T-cell (primary cell): ENCODE measurements around the gene ATP1A3. TPM values are rescaled to one million over a fixed set of nuclear protein-coding genes. Genes with fewer than 3 reads are reported as not detected.
A peak's percentile ranks its signal among the peaks of the same experiment; 100 is the strongest.

Source experiments
- ATAC-seq, 4 experiments: fragments of 200-7000 bp in 3 of 4; fragments of 150-1000 bp in 1 of 4; cut with Tn5 transposase; replicated peaks in 1 of 4; 1 replicate in 3 of 4; 2 replicates in 1 of 4; pipeline ENCODE4 v1.10.0; 2021; ENCODE audit warnings: moderate library complexity in 3 of 4, mild to moderate bottlenecking in 2 of 4, moderate number of reproducible peaks in 1 of 4
- CTCF ChIA-PET, 2 donors: fragments of 300-600 bp; sonication (Branson Sonifier 250); formaldehyde crosslinking; loops; one replicate each; lab custom pipeline; 2022; ENCODE audit warnings: antibody characterized with exemption in 2 of 2; lab: Charles Lee
- POLR2A ChIA-PET, 2 donors: fragments of 300-600 bp; sonication (Branson Sonifier 250); formaldehyde crosslinking; loops; one replicate each; lab custom pipeline; 2022; ENCODE audit warnings: antibody characterized with exemption in 2 of 2; lab: Charles Lee
- DNase-seq, 35 experiments: peaks; one replicate each; pipeline versions ENCODE4 v3.0.0 to v3.0.0-alpha.2; 2013 to 2023
- H3K27ac ChIP-seq: one replicate; pipeline ENCODE4 v1.5.1; 2013; ENCODE audit warnings: low read length
- H3K27me3 ChIP-seq, 2 experiments: replicated peaks in 1 of 2; 1 replicate in 1 of 2; 2 replicates in 1 of 2; pipeline versions ENCODE4 v1.6.1 to v1.7.0; 2013; ENCODE audit warnings: low read length in 1 of 2, mixed read lengths in 1 of 2; ENCODE audit not compliant: control insufficient read depth in 2 of 2, insufficient read depth in 2 of 2; ENCODE audit errors: extremely low read depth in 1 of 2
- H3K36me3 ChIP-seq, 2 donors: 1 replicate in 1 of 2; 2 replicates in 1 of 2; pipeline versions ENCODE4 v1.6.1 to v1.7.0; 2013; ENCODE audit warnings: low read length in 1 of 2; ENCODE audit not compliant: control insufficient read depth in 2 of 2, insufficient read depth in 1 of 2; ENCODE audit errors: extremely low read depth in 1 of 2
- H3K4me1 ChIP-seq, 2 experiments: 1 replicate in 1 of 2; 2 replicates in 1 of 2; pipeline versions ENCODE4 v1.6.1 to v1.7.0; 2013; ENCODE audit warnings: low read length in 2 of 2, mixed read lengths in 1 of 2; ENCODE audit not compliant: insufficient read depth in 2 of 2, control insufficient read depth in 1 of 2; ENCODE audit errors: extremely low read depth in 1 of 2
- H3K4me3 ChIP-seq, 2 donors: 1 replicate in 1 of 2; 2 replicates in 1 of 2; pipeline versions ENCODE4 v1.5.1 to v1.7.0; 2013; ENCODE audit warnings: mild to moderate bottlenecking in 2 of 2, low read length in 1 of 2, moderate library complexity in 1 of 2; ENCODE audit not compliant: control insufficient read depth in 1 of 2; ENCODE audit errors: extremely low read depth in 1 of 2
- H3K9me3 ChIP-seq: 2 replicates; pipeline ENCODE4 v1.7.0; 2013
- H3K27ac Mint-ChIP-seq, 2 donors: one replicate each; pipeline ENCODE4 v1.8.0; 2020 to 2021; ENCODE audit warnings: mild to moderate bottlenecking in 2 of 2, mixed read lengths in 2 of 2
- H3K27me3 Mint-ChIP-seq, 2 donors: one replicate each; pipeline ENCODE4 v1.8.0; 2021 to 2022; ENCODE audit warnings: mixed read lengths in 2 of 2
- H3K36me3 Mint-ChIP-seq: one replicate; pipeline ENCODE4 v1.8.0; 2021; ENCODE audit warnings: mixed read lengths
- H3K4me1 Mint-ChIP-seq, 3 donors: one replicate each; pipeline ENCODE4 v1.8.0; 2020 to 2022; ENCODE audit warnings: mixed read lengths in 3 of 3, mild to moderate bottlenecking in 1 of 3
- H3K4me3 Mint-ChIP-seq, 3 donors: one replicate each; pipeline ENCODE4 v1.8.0; 2020 to 2022; ENCODE audit warnings: mild to moderate bottlenecking in 3 of 3, mixed read lengths in 3 of 3, moderate library complexity in 3 of 3
- H3K9me3 Mint-ChIP-seq, 3 donors: one replicate each; pipeline ENCODE4 v1.8.0; 2020 to 2022; ENCODE audit warnings: mixed read lengths in 3 of 3
- WGBS: methylation state at CpG from one replicate; pipeline ENCODE4 v1.1.5; 2013; ENCODE audit warnings: missing lambda C conversion rate; ENCODE audit not compliant: insufficient coverage; 5-methylcytosine and 5-hydroxymethylcytosine counted together
- total RNA-seq, 35 experiments: library from RNA in 6 of 35; stranded (reverse) in 6 of 35; fragments of 120-200 nt in 1 of 35; gene quantifications; one replicate each; pipeline versions ENCODE4 v1.2.1 to v1.2.4 and lab custom pipeline; 2013 to 2026

ATP1A3 gene
- total RNA-seq, 5 donors from 2014 or later (not counting 1 experiment from before 2014, with no cell fraction given): 4.3 to 14.4 (median 6.3) TPM

GRCh38 chr19:41945135-41945766 lies 48.8 kb downstream of the ATP1A3 start:
- POLR2A ChIA-PET: interaction anchor here (0.5 to 1.5 kb wide), 6 partner anchors 11 to 478 kb away, joined by 4 to 9 read pairs (median 6); no protein-coding TSS in a partner anchor
- H3K9me3 Mint-ChIP-seq: no peaks in the 10 kb centered on the region
- DNase-seq (peak; percentile 59 to 94 (median 90)), ATAC-seq (peak; percentile 88 to 95 (median 90))
- no peaks in the 10 kb centered on the region for H3K36me3 ChIP-seq
- H3K4me1 ChIP-seq: peaks cover 8 to 51% of the 10 kb centered on the region in 2 experiments
- H3K27ac ChIP-seq: peak overlapping the region; percentile 76
- peaks cover 0 to 5% of the 10 kb centered on the region in 2 donors for H3K27me3 Mint-ChIP-seq
- CTCF ChIA-PET: interaction anchor here (0.6 to 2.0 kb wide), 11 partner anchors 44 to 1974 kb away, joined by 3 to 15 read pairs (median 5); partner anchors contain the start of genes PSMC4 (in 1 of the 2) and RPS19 (in 1 of the 2)
- H3K27ac Mint-ChIP-seq: peak overlapping the region; percentile 97
- H3K9me3 ChIP-seq: no peaks in the 10 kb centered on the region
- H3K4me3 ChIP-seq: no peak overlapping the region
- WGBS: 0% methylated on average over 4 of the region's 8 CpGs
- peaks cover 41 to 63% (median 57%) of the 10 kb centered on the region in 3 donors for H3K4me1 Mint-ChIP-seq
- H3K4me3 Mint-ChIP-seq: peak overlapping the region; percentile 44 to 65 (median 60)
- peaks cover 0 to 10% of the 10 kb centered on the region in 2 experiments for H3K27me3 ChIP-seq
- H3K36me3 Mint-ChIP-seq: no peaks in the 10 kb centered on the region

GRCh38 chr19:41944336-41944735 lies 49.7 kb downstream of the ATP1A3 start:
- Mint-ChIP-seq H3K27ac (peak overlapping the region; percentile 82 to 97), H3K4me3 (no peak overlapping the region), H3K9me3 (no peaks in the 10 kb centered on the region), H3K27me3 (peaks cover 0 to 5% of the 10 kb centered on the region in 2 donors), H3K4me1 (peaks cover 42 to 61% (median 57%) of the 10 kb centered on the region in 3 donors), H3K36me3 (no peaks in the 10 kb centered on the region)
- Histone ChIP-seq H3K4me3 (no peak overlapping the region), H3K9me3 (no peaks in the 10 kb centered on the region), H3K27ac (peak overlapping the region; percentile 76), H3K27me3 (peaks cover 0 to 14% of the 10 kb centered on the region in 2 experiments), H3K36me3 (no peaks in the 10 kb centered on the region), H3K4me1 (peaks cover 9 to 57% of the 10 kb centered on the region in 2 experiments)
- CTCF ChIA-PET: interaction anchor here (0.6 to 2.0 kb wide), 2 partner anchors 71 to 85 kb away, joined by 3 to 11 read pairs; no protein-coding TSS in a partner anchor
- WGBS: 63% methylated on average over 2 of the region's 2 CpGs
- no peak for ATAC-seq
- peak in 1 of 35 experiments; percentile 51 for DNase-seq
- POLR2A ChIA-PET: no interaction called here

GRCh38 chr19:41941410-41942202 lies 52.4 kb downstream of the ATP1A3 start:
- Mint-ChIP-seq H3K4me1 (peaks cover 47 to 55% (median 48%) of the 10 kb centered on the region in 3 donors), H3K9me3 (no peaks in the 10 kb centered on the region), H3K27ac (peak overlapping the region; percentile 72 to 76), H3K36me3 (no peaks in the 10 kb centered on the region), H3K27me3 (peaks cover 0 to 5% of the 10 kb centered on the region in 2 donors), H3K4me3 (peak overlapping the region; percentile 59 to 87 (median 74))
- H3K36me3 ChIP-seq: no peaks in the 10 kb centered on the region
- no peak for ATAC-seq
- ChIA-PET CTCF (no interaction called here), POLR2A (no interaction called here)
- DNase-seq: no peak
- no peak overlapping the region for H3K4me3 ChIP-seq
- WGBS: 90% methylated on average over 3 of the region's 9 CpGs
- H3K27me3 ChIP-seq: peaks cover 0 to 14% of the 10 kb centered on the region in 2 experiments
- H3K27ac ChIP-seq: no peak overlapping the region
- H3K4me1 ChIP-seq: peaks cover 9 to 55% of the 10 kb centered on the region in 2 experiments
- no peaks in the 10 kb centered on the region for H3K9me3 ChIP-seq

- peaks cover 0 to 5% of the 10 kb centered on the region in 2 donors for H3K27me3 Mint-ChIP-seq
- peaks cover 47 to 56% (median 49%) of the 10 kb centered on the region in 3 donors for H3K4me1 Mint-ChIP-seq
- peaks cover 0 to 18% of the 10 kb centered on the region in 2 experiments for H3K27me3 ChIP-seq
- no peaks in the 10 kb centered on the region for H3K36me3 ChIP-seq
- H3K4me1 ChIP-seq: peaks cover 9 to 55% of the 10 kb centered on the region in 2 experiments
- ChIA-PET CTCF (no interaction called here), POLR2A (no interaction called here)
- WGBS: 6% methylated on average over 37 of the region's 53 CpGs
- H3K9me3 Mint-ChIP-seq: no peaks in the 10 kb centered on the region
- peak overlapping the region; percentile 55 to 74 for H3K4me3 ChIP-seq
- DNase-seq (peak in 1 of 35 experiments; percentile 40), ATAC-seq (no peak)
- no peak overlapping the region for H3K27ac ChIP-seq
- no peaks in the 10 kb centered on the region for H3K36me3 Mint-ChIP-seq
- H3K4me3 Mint-ChIP-seq: peak overlapping the region; percentile 77 to 87 (median 83)
- H3K27ac Mint-ChIP-seq: peak overlapping the region; percentile 72 to 76
- no peaks in the 10 kb centered on the region for H3K9me3 ChIP-seq
These were observed 53.2 kb downstream of the ATP1A3 start for GRCh38 chr19:41940731-41941409.

GRCh38 chr19:41939861-41940730 lies 53.9 kb downstream of the ATP1A3 start:
- peaks cover 0 to 24% of the 10 kb centered on the region in 2 experiments for H3K27me3 ChIP-seq
- Mint-ChIP-seq H3K9me3 (no peaks in the 10 kb centered on the region), H3K27me3 (peaks cover 4 to 10% of the 10 kb centered on the region in 2 donors), H3K36me3 (no peaks in the 10 kb centered on the region), H3K4me1 (peaks cover 44 to 53% (median 46%) of the 10 kb centered on the region in 3 donors), H3K27ac (peak overlapping the region; percentile 74 to 86), H3K4me3 (peak overlapping the region; percentile 77 to 87 (median 83))
- 8% methylated on average over 64 of the region's 83 CpGs for WGBS
- H3K4me3 ChIP-seq: peak overlapping the region; percentile 55 to 74
- no peaks in the 10 kb centered on the region for H3K9me3 ChIP-seq
- POLR2A ChIA-PET: no interaction called here
- no peaks in the 10 kb centered on the region for H3K36me3 ChIP-seq
- H3K4me1 ChIP-seq: peaks cover 4 to 54% of the 10 kb centered on the region in 2 experiments
- peak in 3 of 4 experiments; percentile 9 to 34 (median 21) for ATAC-seq
- peak overlapping the region; percentile 44 for H3K27ac ChIP-seq
- DNase-seq: peak in 10 of 35 experiments; percentile 28 to 70 (median 41)
- CTCF ChIA-PET: no interaction called here
